ENCODE measurements around the gene CFAP74. TPM values are rescaled to one million over a fixed set of nuclear protein-coding genes. Genes with fewer than 3 reads are reported as not detected.

Gene CFAP74
- polyA plus RNA-seq, 1 experiment: not detected

- Histone ChIP-seq H3K27ac (ENCODE audit: low read depth, low read length) (no peak overlapping the region), H3K9me3 (ENCODE audit: control insufficient read depth, insufficient read depth, low read length) (peaks cover 25% of the 10 kb centered on the region; the same call in 1 of the 2 replicates), H3K27me3 (ENCODE audit: control insufficient read depth, insufficient read depth, low read length) (no peaks in the 10 kb centered on the region), H3K4me3 (ENCODE audit: low read depth, low read length) (no peak overlapping the region)
- ChIA-PET CTCF (no interaction called here), POLR2A (no interaction called here)
- no peak for TF ChIP-seq CTCF (IDR thresholded peaks at IDR 0.05; ENCODE audit: low read depth, low read length)
- no peak for DNase-seq (ENCODE audit: low read depth, low spot score)
Measured at GRCh38 chr1:1928231-1929101, 75.1 kb downstream of the CFAP74 start.

DNA sequence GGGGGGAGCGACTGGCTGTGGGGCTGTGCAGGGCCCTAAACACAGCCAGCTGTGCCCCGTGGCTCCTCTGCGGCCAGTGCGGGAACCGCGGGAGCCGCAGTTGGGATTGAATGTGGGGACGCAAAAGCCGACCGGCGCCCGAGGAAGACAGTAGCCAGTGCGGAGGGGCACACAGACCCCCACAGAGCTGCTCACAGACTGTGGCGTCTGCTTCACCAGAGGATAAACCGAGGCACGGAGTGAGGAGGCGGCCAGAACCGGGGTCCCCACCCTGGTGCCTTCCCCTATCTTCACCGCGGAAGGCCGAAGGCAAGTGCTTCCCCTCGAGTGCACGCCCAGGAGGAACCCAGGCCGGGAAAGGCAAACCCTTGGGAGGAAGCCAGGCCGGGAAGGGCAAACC is 75.8 kb downstream of the CFAP74 start:
- peaks cover 25% of the 10 kb centered on the region; the same call in 1 of the 2 replicates for H3K9me3 ChIP-seq (ENCODE audit: control insufficient read depth, insufficient read depth, low read length)
- CTCF ChIA-PET: no interaction called here
- TF ChIP-seq CTCF (IDR thresholded peaks at IDR 0.05; ENCODE audit: low read depth, low read length): no peak

GRCh38 chr1:1926886-1927660 is 76.5 kb downstream of the CFAP74 start:
- no peak for TF ChIP-seq CTCF (IDR thresholded peaks at IDR 0.05; ENCODE audit: low read depth, low read length)
- Histone ChIP-seq H3K27ac (ENCODE audit: low read depth, low read length) (no peak overlapping the region), H3K9me3 (ENCODE audit: control insufficient read depth, insufficient read depth, low read length) (peaks cover 25% of the 10 kb centered on the region; the same call in 1 of the 2 replicates), H3K27me3 (ENCODE audit: control insufficient read depth, insufficient read depth, low read length) (peaks cover 2% of the 10 kb centered on the region), H3K4me3 (ENCODE audit: low read depth, low read length) (no peak overlapping the region)
- no peak for DNase-seq (ENCODE audit: low read depth, low spot score)
- CTCF ChIA-PET: no interaction called here
- POLR2A ChIA-PET: no interaction called here

More for the DNA sequence above, 75.8 kb downstream of the CFAP74 start:
- no peaks in the 10 kb centered on the region for H3K27me3 ChIP-seq (ENCODE audit: control insufficient read depth, insufficient read depth, low read length)
- no peak overlapping the region for H3K4me3 ChIP-seq (ENCODE audit: low read depth, low read length)
- POLR2A ChIA-PET: no interaction called here
- no peak for DNase-seq (ENCODE audit: low read depth, low spot score)
- H3K27ac ChIP-seq (ENCODE audit: low read depth, low read length): no peak overlapping the region

DNA sequence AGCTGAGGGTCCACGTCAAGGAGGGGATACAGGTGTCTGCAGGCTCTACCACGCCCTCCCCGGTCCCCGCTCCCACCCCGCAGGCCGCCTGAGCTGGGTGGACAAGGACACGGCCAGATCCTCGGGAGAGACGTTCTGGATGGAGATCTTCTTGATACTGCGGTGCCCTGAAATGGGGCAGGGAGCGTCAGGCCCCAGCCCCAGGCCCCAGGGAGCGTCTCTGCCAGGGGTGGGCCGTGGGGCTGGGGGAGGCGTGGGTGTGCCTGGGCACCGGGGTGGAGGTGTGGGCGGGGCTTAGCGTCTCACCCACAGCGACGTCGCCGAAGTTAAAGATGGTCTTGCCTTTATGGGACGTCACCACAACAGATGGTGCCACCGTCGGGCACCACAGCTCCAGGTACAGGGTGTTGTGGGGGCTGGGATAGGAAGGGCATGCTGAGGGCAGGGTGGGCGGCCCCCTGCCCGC is 77.2 kb downstream of the CFAP74 start:
- peaks cover 25% of the 10 kb centered on the region; the same call in 1 of the 2 replicates for H3K9me3 ChIP-seq (ENCODE audit: control insufficient read depth, insufficient read depth, low read length)
- no peak for TF ChIP-seq CTCF (IDR thresholded peaks at IDR 0.05; ENCODE audit: low read depth, low read length)
- H3K27me3 ChIP-seq (ENCODE audit: control insufficient read depth, insufficient read depth, low read length): peaks cover 2% of the 10 kb centered on the region
- ChIA-PET POLR2A (no interaction called here), CTCF (no interaction called here)
- H3K4me3 ChIP-seq (ENCODE audit: low read depth, low read length): no peak overlapping the region
- no peak for DNase-seq (ENCODE audit: low read depth, low spot score)
- no peak overlapping the region for H3K27ac ChIP-seq (ENCODE audit: low read depth, low read length)

Data from AG04450 (cell line).